GM19397 (cell line): ENCODE results near the gene SLC22A6.

Source experiments
- ATAC-seq: cut with Tn5 transposase; IDR thresholded peaks from one replicate; pipeline ENCODE4 v1.9.1; 2021; ENCODE audit warnings: mild to moderate bottlenecking, moderate library complexity; ENCODE audit not compliant: unreplicated experiment

SLC22A6 gene

GRCh38 chr11:62984451-62984991, at the start of gene SLC22A6:
Gene SLC22A6, minus strand, starts transcription at chr11:62984967. Its CDS starts 277 bp downstream, at chr11:62984690.
- ATAC-seq: no peak

- ATAC-seq: no peak
Measured at GRCh38 chr11:63032457-63032856, 47.7 kb upstream of the SLC22A6 start.

- ATAC-seq: no peak
Measured at GRCh38 chr11:63023841-63024648, 39.3 kb upstream of the SLC22A6 start.

GRCh38 chr11:63023222-63023814, 38.6 kb upstream of the SLC22A6 start:
- ATAC-seq: no peak

- no peak for ATAC-seq
Measured at GRCh38 chr11:63022441-63022840, 37.7 kb upstream of the SLC22A6 start.

- no peak for ATAC-seq
Measured at GRCh38 chr11:63020671-63021291, 36.0 kb upstream of the SLC22A6 start.

GRCh38 chr11:63019506-63019905, 34.7 kb upstream of the SLC22A6 start:
- no peak for ATAC-seq

GRCh38 chr11:63017306-63017974, 32.7 kb upstream of the SLC22A6 start:
- ATAC-seq: no peak

GRCh38 chr11:63015521-63016215, 30.9 kb upstream of the SLC22A6 start, which contains the start of gene SLC22A8:
Gene SLC22A8, minus strand, starts transcription at chr11:63015841. Its CDS starts 883 bp downstream, at chr11:63014958.
- ATAC-seq: no peak

- ATAC-seq: no peak
Measured at GRCh38 chr11:63014408-63015055, 29.8 kb upstream of the SLC22A6 start.

GRCh38 chr11:63012839-63013238, 28.1 kb upstream of the SLC22A6 start:
- no peak for ATAC-seq

- ATAC-seq: no peak
Measured at GRCh38 chr11:63012430-63012829, 27.7 kb upstream of the SLC22A6 start.

- ATAC-seq: no peak
Measured at GRCh38 chr11:63010934-63011439, 26.2 kb upstream of the SLC22A6 start.

- ATAC-seq: no peak
Measured at GRCh38 chr11:63007920-63008319, 23.2 kb upstream of the SLC22A6 start.

GRCh38 chr11:63001456-63001855, 16.7 kb upstream of the SLC22A6 start:
- ATAC-seq: no peak

- no peak for ATAC-seq
Measured at GRCh38 chr11:62999649-63000048, 14.9 kb upstream of the SLC22A6 start.

- ATAC-seq: no peak
Measured at GRCh38 chr11:62999156-62999555, 14.4 kb upstream of the SLC22A6 start.

GRCh38 chr11:62996271-62996670, 11.5 kb upstream of the SLC22A6 start:
- ATAC-seq: no peak

GRCh38 chr11:62994775-62995174, 10.0 kb upstream of the SLC22A6 start:
- no peak for ATAC-seq

- ATAC-seq: no peak
Measured at GRCh38 chr11:62988276-62988675, 3.5 kb upstream of the SLC22A6 start.
